RWPE2 (cell line): Measurements from ENCODE around the gene ZNF622.
A peak's percentile ranks its signal among the peaks of the same experiment; 100 is the strongest.

Experiments used
- ATAC-seq: fragments of 200-7000 bp; cut with Tn5 transposase; 3 replicates; pipeline ENCODE4 v1.9.1; 2021; ENCODE audit warnings: low read depth
- DNase-seq: peaks from one replicate; pipeline ENCODE4 v3.0.0-alpha.2; 2020; ENCODE audit warnings: low spot score
- H3K27ac ChIP-seq: fragments of 450-650 bp; 2 replicates; pipeline ENCODE4 v1.5.1; 2017; ENCODE audit warnings: mild to moderate bottlenecking; ENCODE audit not compliant: poor library complexity, severe bottlenecking
- H3K27me3 ChIP-seq: fragments of 250-450 bp; sonication (Bioruptor Pico); 2 replicates; pipeline ENCODE4 v1.5.1; 2021; ENCODE audit warnings: mild to moderate bottlenecking, moderate library complexity; ENCODE audit not compliant: insufficient read depth, poor library complexity, severe bottlenecking
- H3K36me3 ChIP-seq: fragments of 250-450 bp; sonication (Bioruptor Pico); 2 replicates; pipeline ENCODE4 v1.5.1; 2020; ENCODE audit warnings: low read depth, mild to moderate bottlenecking, moderate library complexity
- H3K4me1 ChIP-seq: fragments of 250-450 bp; sonication (Bioruptor Pico); 2 replicates; pipeline ENCODE4 v1.5.1; 2021; ENCODE audit warnings: mild to moderate bottlenecking, moderate library complexity; ENCODE audit not compliant: insufficient read depth, poor library complexity, severe bottlenecking
- H3K4me3 ChIP-seq: fragments of 250-450 bp; sonication (Bioruptor Pico); 2 replicates; pipeline ENCODE4 v1.5.1; 2021; ENCODE audit warnings: mild to moderate bottlenecking, moderate library complexity; ENCODE audit not compliant: severe bottlenecking
- H3K9me3 ChIP-seq: fragments of 250-450 bp; sonication (Bioruptor Pico); 2 replicates; pipeline ENCODE4 v1.5.1; 2021; ENCODE audit warnings: mild to moderate bottlenecking, moderate library complexity; ENCODE audit not compliant: severe bottlenecking
- TF ChIP-seq, protein P1 (sequence below): fragments of 450-650 bp; IDR thresholded peaks from one replicate; pipeline ENCODE4 v1.5.1; 2017; ENCODE audit warnings: mild to moderate bottlenecking, moderate library complexity; ENCODE audit not compliant: poor library complexity, severe bottlenecking

ZNF622 gene

DNA sequence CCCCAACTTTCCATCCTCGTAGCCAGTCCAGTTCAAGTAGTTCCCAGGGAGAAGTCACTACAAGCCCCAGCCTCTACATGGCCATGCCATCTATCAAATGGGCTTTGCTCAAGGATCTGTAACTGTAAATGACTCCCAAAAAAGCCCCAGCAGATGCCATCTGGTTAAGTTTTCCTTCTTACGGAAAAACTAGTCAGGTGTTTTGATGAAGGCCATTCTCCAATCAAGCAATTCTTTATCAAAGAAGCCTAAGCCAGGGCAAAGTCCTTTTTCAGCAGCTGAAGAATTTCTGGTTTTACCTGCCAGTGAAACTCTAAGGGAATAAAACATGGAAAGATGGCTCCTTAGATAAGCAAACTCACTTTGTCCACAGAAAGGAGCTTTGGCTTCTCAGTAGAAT, 21.9 kb upstream of the ZNF622 start:
- Histone ChIP-seq H3K36me3 (no peaks in the 10 kb centered on the region), H3K9me3 (no peaks in the 10 kb centered on the region), H3K27ac (no peak overlapping the region), H3K27me3 (no peaks in the 10 kb centered on the region), H3K4me3 (no peak overlapping the region), H3K4me1 (peaks cover 30% of the 10 kb centered on the region)
- ATAC-seq (no peak), DNase-seq (no peak)
- TF ChIP-seq, protein P1, sequence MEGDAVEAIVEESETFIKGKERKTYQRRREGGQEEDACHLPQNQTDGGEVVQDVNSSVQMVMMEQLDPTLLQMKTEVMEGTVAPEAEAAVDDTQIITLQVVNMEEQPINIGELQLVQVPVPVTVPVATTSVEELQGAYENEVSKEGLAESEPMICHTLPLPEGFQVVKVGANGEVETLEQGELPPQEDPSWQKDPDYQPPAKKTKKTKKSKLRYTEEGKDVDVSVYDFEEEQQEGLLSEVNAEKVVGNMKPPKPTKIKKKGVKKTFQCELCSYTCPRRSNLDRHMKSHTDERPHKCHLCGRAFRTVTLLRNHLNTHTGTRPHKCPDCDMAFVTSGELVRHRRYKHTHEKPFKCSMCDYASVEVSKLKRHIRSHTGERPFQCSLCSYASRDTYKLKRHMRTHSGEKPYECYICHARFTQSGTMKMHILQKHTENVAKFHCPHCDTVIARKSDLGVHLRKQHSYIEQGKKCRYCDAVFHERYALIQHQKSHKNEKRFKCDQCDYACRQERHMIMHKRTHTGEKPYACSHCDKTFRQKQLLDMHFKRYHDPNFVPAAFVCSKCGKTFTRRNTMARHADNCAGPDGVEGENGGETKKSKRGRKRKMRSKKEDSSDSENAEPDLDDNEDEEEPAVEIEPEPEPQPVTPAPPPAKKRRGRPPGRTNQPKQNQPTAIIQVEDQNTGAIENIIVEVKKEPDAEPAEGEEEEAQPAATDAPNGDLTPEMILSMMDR, result no peak

DNA sequence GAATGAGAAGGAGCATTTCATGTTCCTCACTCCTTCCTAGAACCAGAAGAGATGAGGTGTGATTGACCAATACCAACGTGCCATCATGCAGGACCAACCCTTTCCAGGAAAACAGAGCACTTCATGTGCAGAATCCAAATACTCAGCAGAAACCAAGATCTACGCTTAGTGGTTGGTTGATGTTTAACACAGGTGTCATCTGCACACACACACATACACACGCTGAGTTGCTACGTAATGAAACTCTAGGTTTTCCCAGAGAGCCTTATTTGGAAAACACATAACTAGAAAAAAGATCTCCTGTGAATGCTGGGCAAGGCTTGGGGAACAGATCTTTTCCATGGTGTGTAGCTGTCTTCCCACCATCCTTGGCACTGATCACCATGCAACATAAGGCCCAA, 21.1 kb upstream of the ZNF622 start:
- ATAC-seq (no peak), DNase-seq (no peak)
- H3K9me3 ChIP-seq, result no peaks in the 10 kb centered on the region
- H3K36me3 ChIP-seq, result no peaks in the 10 kb centered on the region
- no peaks in the 10 kb centered on the region for H3K27me3 ChIP-seq
- H3K4me3 ChIP-seq, result no peak overlapping the region
- H3K27ac ChIP-seq, result no peak overlapping the region
- TF ChIP-seq, protein P1, result no peak
- H3K4me1 ChIP-seq, result peaks cover 22% of the 10 kb centered on the region

DNA sequence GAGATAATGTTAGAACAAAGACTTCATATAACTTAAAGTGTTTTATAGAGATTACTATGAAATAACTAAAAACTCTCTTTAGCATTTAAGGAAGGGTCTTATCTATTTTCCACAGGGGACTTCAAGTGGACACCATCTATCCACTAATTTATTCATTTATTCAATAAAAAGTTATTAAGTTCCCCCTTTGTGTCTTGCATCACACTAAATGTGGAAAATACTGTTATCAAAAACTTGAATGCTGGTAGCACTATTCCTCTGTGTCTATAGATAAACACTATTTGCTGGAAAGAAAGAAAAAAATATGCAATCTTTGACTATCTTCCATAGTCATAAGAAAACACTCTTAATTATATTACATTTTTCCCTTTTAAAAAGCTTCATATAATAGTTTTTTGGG, 20.1 kb upstream of the ZNF622 start:
- no peaks in the 10 kb centered on the region for H3K36me3 ChIP-seq
- ATAC-seq (no peak), DNase-seq (no peak)
- peaks cover 32% of the 10 kb centered on the region for H3K4me1 ChIP-seq
- H3K27me3 ChIP-seq, result no peaks in the 10 kb centered on the region
- H3K9me3 ChIP-seq, result no peaks in the 10 kb centered on the region
- H3K27ac ChIP-seq, result no peak overlapping the region
- TF ChIP-seq, protein P1, result no peak
- no peak overlapping the region for H3K4me3 ChIP-seq

DNA sequence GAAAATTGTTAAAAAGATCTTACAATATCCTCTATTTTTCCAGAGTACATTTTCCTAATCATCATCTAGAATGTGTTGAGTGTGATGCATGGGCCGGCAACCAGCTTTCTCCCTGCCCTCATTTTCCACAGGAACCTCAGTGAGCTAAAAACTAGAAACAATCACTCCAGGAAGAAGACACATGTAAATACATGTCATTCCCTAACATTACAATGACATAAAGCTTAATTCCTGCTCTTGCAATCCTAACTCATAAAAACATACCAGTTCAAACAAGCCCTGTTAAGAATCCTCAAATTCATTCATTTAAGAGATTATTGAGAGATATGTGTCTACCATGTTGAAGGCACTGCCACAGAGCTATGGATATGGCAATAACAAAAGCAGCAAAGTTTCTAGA, 18.5 kb upstream of the ZNF622 start:
- ATAC-seq (peak; percentile 10; the same call in 1 of the 3 replicates), DNase-seq (no peak)
- TF ChIP-seq, protein P1, result no peak
- H3K27me3 ChIP-seq, result no peaks in the 10 kb centered on the region
- no peaks in the 10 kb centered on the region for H3K36me3 ChIP-seq
- peak overlapping the region; percentile 5 for H3K27ac ChIP-seq
- H3K4me3 ChIP-seq, result no peak overlapping the region
- no peaks in the 10 kb centered on the region for H3K9me3 ChIP-seq
- H3K4me1 ChIP-seq, result peaks cover 34% of the 10 kb centered on the region

DNA sequence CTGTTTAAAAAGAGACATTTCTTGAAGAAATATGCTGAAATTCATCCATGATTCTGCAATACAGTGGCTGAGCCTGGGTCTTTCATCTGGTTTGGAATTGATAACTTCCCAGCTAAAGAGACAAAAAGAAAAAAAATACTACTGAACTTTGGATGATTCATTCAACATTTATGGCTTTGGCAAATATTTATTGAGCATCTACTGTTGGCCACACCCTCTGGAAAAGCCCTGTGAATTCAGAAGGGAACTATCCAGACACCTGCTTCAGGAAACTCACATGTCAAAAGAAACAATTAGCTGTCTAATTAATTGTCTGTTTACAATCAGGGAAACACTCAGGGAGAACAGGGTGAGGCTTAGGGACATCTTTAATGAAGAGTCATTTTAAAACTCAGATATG, 17.8 kb upstream of the ZNF622 start:
- Histone ChIP-seq H3K27ac (peak overlapping the region; percentile 5), H3K9me3 (no peaks in the 10 kb centered on the region), H3K4me1 (peaks cover 34% of the 10 kb centered on the region), H3K36me3 (no peaks in the 10 kb centered on the region), H3K27me3 (no peaks in the 10 kb centered on the region), H3K4me3 (no peak overlapping the region)
- DNase-seq (no peak), ATAC-seq (peak; percentile 14; the same call in 1 of the 3 replicates)
- TF ChIP-seq, protein P1, result no peak
